ENCODE data around the gene HLA-DRA.

- TF ChIP-seq, protein P1, sequence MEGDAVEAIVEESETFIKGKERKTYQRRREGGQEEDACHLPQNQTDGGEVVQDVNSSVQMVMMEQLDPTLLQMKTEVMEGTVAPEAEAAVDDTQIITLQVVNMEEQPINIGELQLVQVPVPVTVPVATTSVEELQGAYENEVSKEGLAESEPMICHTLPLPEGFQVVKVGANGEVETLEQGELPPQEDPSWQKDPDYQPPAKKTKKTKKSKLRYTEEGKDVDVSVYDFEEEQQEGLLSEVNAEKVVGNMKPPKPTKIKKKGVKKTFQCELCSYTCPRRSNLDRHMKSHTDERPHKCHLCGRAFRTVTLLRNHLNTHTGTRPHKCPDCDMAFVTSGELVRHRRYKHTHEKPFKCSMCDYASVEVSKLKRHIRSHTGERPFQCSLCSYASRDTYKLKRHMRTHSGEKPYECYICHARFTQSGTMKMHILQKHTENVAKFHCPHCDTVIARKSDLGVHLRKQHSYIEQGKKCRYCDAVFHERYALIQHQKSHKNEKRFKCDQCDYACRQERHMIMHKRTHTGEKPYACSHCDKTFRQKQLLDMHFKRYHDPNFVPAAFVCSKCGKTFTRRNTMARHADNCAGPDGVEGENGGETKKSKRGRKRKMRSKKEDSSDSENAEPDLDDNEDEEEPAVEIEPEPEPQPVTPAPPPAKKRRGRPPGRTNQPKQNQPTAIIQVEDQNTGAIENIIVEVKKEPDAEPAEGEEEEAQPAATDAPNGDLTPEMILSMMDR (conservative IDR thresholded peaks at IDR 0.05; ENCODE audit: low read length), result peak; percentile 93
- no peak for TF ChIP-seq EZH2phosphoT487 (IDR thresholded peaks at IDR 0.05; ENCODE audit: borderline replicate concordance, low read depth, low read length)
These were observed 7.6 kb upstream of the HLA-DRA start for GRCh38 chr6:32432050-32432450.

All from OCI-LY7 (cell line).